Measurements from ENCODE around the gene BTBD19.
A peak's percentile ranks its signal among the peaks of the same experiment; 100 is the strongest.
"Not testable (repeated sequence)": the region's sequence is repeated elsewhere in the genome, so short reads cannot be mapped to it uniquely, and the experiment has no call there.

The BTBD19 gene

DNA sequence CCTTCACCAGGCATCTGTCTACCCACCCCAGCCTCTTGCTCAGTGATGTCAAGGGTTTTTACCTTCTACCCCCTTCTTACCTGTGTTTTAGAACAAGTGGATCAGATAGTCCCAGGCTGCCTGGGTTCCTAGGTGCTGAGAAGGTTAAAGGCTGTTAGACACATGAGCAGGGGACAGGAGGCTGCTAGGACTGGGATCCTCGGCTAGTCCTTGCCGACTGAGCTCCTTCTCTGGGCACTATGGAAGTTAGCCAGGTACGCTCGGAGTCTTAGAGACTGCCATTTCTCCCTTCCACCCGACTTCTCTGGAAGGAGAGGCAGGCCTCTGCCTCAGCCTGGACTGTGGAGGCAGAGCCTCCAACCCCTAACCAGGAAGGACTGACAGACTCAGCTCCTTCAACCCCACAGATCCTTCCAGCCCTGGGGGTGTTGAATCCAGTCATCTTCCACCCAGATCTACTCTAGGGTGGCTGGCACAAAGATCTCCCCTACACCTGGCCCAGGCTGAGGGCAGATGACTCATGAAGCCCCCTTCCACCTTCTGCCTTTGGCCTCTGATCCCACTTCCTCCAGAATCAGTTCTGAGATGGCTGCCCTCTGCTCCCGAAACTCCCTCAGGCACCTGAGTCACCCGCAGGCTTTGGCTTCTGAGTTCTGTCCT lies 1.5 kb upstream of the BTBD19 start, which contains the start of gene DYNLT4:
Gene DYNLT4 (minus strand): TSS at position 648 of the 660 bp plus-strand sequence. CDS start 683 bp downstream, outside the sequence.
- H3K4me3 ChIP-seq (ENCODE audit: low read depth, low read length): peak within 1 kb of the TSS; percentile 43
- TF ChIP-seq, protein P1, sequence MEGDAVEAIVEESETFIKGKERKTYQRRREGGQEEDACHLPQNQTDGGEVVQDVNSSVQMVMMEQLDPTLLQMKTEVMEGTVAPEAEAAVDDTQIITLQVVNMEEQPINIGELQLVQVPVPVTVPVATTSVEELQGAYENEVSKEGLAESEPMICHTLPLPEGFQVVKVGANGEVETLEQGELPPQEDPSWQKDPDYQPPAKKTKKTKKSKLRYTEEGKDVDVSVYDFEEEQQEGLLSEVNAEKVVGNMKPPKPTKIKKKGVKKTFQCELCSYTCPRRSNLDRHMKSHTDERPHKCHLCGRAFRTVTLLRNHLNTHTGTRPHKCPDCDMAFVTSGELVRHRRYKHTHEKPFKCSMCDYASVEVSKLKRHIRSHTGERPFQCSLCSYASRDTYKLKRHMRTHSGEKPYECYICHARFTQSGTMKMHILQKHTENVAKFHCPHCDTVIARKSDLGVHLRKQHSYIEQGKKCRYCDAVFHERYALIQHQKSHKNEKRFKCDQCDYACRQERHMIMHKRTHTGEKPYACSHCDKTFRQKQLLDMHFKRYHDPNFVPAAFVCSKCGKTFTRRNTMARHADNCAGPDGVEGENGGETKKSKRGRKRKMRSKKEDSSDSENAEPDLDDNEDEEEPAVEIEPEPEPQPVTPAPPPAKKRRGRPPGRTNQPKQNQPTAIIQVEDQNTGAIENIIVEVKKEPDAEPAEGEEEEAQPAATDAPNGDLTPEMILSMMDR (IDR thresholded peaks at IDR 0.05; ENCODE audit: low read depth, low read length): no peak

DNA sequence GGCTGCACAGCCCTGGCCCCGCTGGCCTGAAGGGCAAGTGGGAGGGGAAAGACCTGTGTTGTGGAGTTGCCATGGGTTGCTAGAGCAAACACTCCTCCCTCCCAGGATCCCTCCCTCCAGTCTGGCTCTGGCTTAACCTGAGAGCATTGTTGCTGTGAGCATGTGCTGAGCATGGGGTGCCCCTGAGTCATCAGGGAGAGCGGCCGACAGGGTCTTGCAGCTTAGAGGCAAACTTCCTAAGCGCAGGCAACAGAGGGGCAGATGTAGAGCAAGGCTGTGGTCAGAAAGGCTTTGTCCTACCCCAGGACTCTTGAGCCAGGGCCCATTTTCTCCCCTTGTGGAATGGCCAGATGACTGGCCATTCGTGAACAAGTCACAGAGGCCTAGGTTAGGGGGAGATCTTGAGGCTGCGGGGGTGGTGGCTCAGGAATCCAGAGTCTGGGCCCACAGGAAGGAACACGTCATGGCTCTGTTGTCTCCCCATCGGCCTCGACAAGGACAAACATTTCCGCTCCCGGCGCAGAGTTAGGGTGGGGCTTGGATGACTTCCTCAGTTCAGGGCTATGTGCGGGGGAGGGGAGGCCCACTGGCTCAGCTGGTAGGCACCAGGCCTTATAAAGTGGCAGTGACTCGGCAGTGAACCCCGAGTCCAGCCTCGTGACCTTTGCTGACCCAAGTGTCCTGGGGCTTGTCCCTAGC lies 810 bp upstream of the BTBD19 start:
- H3K4me3 ChIP-seq (ENCODE audit: low read depth, low read length): peak overlapping the region; percentile 43
- TF ChIP-seq, protein P1 (IDR thresholded peaks at IDR 0.05; ENCODE audit: low read depth, low read length): no peak

DNA sequence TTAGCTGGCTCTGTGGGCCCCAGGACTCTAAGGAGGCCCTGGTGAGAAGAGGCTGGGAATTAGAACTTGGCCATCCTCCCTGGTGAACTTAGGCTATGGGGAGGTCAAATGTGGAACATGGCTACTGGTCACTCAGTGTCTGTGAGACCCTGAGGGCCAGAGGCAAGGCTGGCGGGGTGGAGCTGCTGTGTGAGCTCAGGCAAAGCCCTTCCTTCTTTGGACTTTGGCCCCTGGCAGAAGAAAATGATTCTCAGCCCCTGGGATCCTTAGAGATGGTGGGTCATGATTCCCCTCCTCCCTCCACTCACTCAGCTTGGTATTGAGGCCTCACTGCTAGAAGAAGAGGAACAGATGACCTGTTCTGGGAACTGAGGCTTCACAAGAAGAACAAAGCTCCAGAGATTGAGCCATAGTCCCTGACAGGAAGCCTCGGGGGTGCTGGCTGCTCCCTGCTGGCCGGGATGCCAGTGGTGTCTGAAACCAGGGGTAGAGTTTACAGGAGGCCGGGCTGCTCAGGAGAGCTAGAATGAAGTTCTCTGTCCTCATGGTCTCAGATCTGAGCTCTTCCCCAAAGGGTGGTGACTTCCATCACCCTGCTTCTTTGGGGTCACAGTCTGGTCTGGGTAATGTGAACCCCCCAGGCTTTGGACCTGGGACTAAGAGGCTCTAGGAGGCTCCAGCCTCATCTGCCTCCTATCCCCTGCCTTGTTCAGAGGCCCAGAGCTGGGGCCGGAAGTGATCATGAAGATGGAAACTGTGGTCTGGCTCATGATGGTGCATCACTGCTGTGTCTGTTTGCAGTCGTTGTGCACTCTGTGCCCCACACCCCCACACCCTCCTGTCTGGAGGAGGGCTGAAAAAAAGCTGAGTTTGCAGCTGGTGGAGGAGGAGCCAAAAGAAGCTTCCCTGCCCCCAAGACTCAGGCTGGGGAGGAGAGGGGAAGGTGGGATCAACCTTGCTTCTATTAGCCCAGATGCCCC lies 905 bp downstream of the BTBD19 start:
- TF ChIP-seq, protein P1 (IDR thresholded peaks at IDR 0.05; ENCODE audit: low read depth, low read length): no peak
- peak overlapping the region; percentile 60 for H3K4me3 ChIP-seq (ENCODE audit: low read depth, low read length)

DNA sequence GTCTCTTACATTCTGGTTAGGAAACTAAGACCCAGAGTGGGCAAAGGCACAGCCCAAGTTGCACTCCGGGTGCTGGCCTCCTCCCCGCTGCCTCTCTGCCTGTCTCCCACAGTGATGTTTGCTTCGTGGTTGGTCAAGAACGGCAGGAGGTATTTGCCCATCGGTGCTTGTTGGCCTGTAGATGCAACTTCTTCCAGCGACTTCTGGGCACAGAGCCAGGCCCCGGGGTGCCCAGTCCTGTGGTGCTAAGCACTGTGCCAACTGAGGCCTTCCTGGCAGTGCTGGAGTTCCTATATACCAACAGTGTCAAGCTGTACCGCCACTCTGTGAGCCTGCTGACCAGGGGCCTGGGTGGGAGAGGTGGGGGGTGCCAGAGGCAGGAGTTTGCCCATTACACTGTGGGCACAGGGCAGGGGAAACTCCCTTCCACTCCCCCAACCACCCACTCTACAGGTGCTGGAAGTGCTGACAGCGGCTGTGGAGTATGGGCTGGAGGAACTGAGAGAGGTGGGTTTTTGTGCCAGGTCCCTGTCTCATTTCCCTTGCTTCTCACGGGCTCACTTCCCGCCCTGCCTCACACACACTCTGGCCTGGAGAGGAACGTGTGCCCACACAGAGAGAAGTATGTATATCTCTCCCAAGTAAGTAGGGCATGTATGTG lies 1.9 kb downstream of the BTBD19 start:
- H3K4me3 ChIP-seq (ENCODE audit: low read depth, low read length): peak overlapping the region; percentile 60; the same call in 1 of the 2 replicates
- TF ChIP-seq, protein P1 (IDR thresholded peaks at IDR 0.05; ENCODE audit: low read depth, low read length): no peak

DNA sequence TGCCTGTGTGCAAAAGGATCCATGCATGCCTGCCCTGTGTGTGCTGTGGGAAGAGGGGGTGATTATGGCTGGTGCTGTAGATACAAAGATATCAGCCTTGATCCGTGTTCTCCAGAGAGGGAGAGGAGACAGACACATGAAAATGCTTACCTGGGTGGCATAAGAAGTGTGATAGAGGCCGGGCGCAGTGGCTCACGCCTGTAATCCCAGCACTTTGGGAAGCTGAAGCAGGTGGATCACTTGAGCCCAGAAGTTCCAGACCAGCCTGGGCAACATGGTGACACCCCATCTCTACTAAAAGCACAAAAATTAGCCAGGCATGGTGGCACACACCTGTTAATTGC lies 2.4 kb downstream of the BTBD19 start:
- not testable (repeated sequence) for H3K4me3 ChIP-seq (ENCODE audit: low read depth, low read length)

DNA sequence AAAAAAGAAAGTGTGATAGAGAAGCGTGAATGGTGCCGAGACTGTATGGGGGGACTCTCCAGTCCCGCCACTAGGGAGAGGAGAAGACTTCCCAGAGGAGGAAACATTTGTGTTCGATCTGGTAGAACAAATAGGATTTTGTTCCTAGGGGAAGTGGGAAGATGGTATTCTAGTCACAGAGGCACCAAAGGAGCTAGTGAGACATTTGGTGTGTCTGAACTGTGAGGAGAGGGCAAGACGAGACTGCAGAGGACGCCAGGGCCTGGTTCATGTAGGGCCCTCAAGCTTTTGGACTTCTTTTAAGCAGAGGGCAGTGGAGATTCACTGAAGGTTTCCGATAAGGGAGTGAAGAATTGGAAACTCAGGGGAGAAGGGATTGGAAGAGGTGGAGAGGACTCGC lies 2.9 kb downstream of the BTBD19 start:
- no peak overlapping the region for H3K4me3 ChIP-seq (ENCODE audit: low read depth, low read length)
- TF ChIP-seq, protein P1 (IDR thresholded peaks at IDR 0.05; ENCODE audit: low read depth, low read length): no peak

All from WI38 (cell line).